OCI-LY1 (cell line): ENCODE data around the gene CELF4.

Experiments used
- H2AFZ ChIP-seq: fragments of 200-600 bp; sonication (generic), shearing (Covaris generic); 2 replicates; pipeline ENCODE4 v1.6.0; 2014; ENCODE audit warnings: antibody characterized with exemption, mild to moderate bottlenecking, low read length
- H3F3A ChIP-seq: fragments of 200-600 bp; sonication (generic), shearing (Covaris generic); 2 replicates; pipeline ENCODE4 v1.6.0; 2014; ENCODE audit warnings: mild to moderate bottlenecking, antibody characterized with exemption, low read length, moderate library complexity; ENCODE audit not compliant: insufficient read depth
- H3K27ac ChIP-seq: fragments of 200-600 bp; sonication (generic); 2 replicates; pipeline ENCODE4 v1.5.1; 2014; ENCODE audit warnings: low read length, mixed run types, mild to moderate bottlenecking, low read depth; ENCODE audit not compliant: poor library complexity, severe bottlenecking
- H3K27me3 ChIP-seq: fragments of 200-600 bp; sonication (generic); 2 replicates; pipeline ENCODE4 v1.6.0; 2014; ENCODE audit warnings: antibody characterized with exemption, mild to moderate bottlenecking, low read length, moderate library complexity; ENCODE audit not compliant: insufficient read depth
- H3K36me3 ChIP-seq: fragments of 200-600 bp; sonication (generic); 2 replicates; pipeline ENCODE4 v1.6.1; 2014; ENCODE audit warnings: mild to moderate bottlenecking, antibody characterized with exemption, low read length, moderate library complexity, mixed read lengths; ENCODE audit not compliant: insufficient read depth
- H3K4me1 ChIP-seq: fragments of 200-600 bp; sonication (generic); 2 replicates; pipeline ENCODE4 v1.5.1; 2014; ENCODE audit warnings: mild to moderate bottlenecking, low read length, moderate library complexity; ENCODE audit not compliant: insufficient read depth, severe bottlenecking
- H3K4me2 ChIP-seq: fragments of 200-600 bp; sonication (generic), shearing (Covaris generic); 2 replicates; pipeline ENCODE4 v1.6.1; 2014; ENCODE audit warnings: low read length
- H3K4me3 ChIP-seq: fragments of 200-600 bp; sonication (generic); 2 replicates; pipeline ENCODE4 v1.5.1; 2014; ENCODE audit warnings: low read length, low read depth, mild to moderate bottlenecking, mixed read lengths; ENCODE audit not compliant: poor library complexity, severe bottlenecking
- H3K79me2 ChIP-seq: fragments of 200-600 bp; shearing (Covaris generic); 2 replicates; pipeline ENCODE4 v1.6.1; 2016; ENCODE audit warnings: mixed run types, low read length, mixed read lengths; ENCODE audit not compliant: insufficient read depth
- H3K9ac ChIP-seq: fragments of 200-600 bp; sonication (generic), shearing (Covaris generic); 2 replicates; pipeline ENCODE4 v1.6.1; 2014; ENCODE audit warnings: mild to moderate bottlenecking, low read length, mixed read lengths
- H3K9me2 ChIP-seq: fragments of 200-600 bp; sonication (generic), shearing (Covaris generic); 2 replicates; pipeline ENCODE4 v1.6.1; 2014; ENCODE audit warnings: low read depth, mild to moderate bottlenecking, low read length, mixed read lengths
- H3K9me3 ChIP-seq: fragments of 200-600 bp; shearing (Covaris generic); 2 replicates; pipeline ENCODE4 v1.6.1; 2014; ENCODE audit warnings: low read length, mixed read lengths
- H4K20me1 ChIP-seq: fragments of 200-600 bp; sonication (generic), shearing (Covaris generic); 2 replicates; pipeline ENCODE4 v1.6.0; 2016; ENCODE audit warnings: mild to moderate bottlenecking, low read length; ENCODE audit not compliant: insufficient read depth
- EZH2 ChIP-seq: fragments of 200-600 bp; sonication (generic), shearing (Covaris generic); IDR thresholded peaks from 2 replicates; pipeline ENCODE4 v1.8.0; 2017; ENCODE audit warnings: borderline replicate concordance, mixed run types, mild to moderate bottlenecking, antibody characterized with exemption, low read length, moderate library complexity, mixed read lengths
- TF ChIP-seq, protein P1 (sequence below): fragments of 200-600 bp; sonication (generic), shearing (Covaris generic); IDR thresholded peaks from 2 replicates; pipeline ENCODE4 v1.5.1; 2017; ENCODE audit warnings: mild to moderate bottlenecking, antibody characterized with exemption, low read length, moderate library complexity, mixed read lengths

Gene CELF4

DNA sequence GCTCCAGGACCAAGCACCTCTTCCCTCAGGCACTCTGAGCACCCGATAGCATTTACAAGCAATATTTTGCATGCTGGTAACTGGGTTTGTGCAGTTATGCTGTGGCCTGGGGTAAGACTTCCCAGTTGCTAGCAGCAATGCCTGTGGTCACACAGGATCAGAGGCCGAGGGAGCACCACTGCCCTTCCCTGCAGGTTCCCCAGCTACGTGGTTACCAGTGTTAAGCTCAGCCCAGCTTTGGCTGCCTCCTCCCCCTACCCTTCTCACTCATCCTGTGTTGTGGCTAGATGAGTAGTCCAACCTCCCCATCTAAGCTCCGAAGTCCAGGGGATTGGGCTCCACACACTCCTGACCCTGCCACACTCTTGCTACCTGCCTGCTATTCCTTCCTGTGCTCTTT lies 141.1 kb downstream of the CELF4 start:
- no peaks in the 10 kb centered on the region for H3F3A ChIP-seq
- H4K20me1 ChIP-seq = no peaks in the 10 kb centered on the region
- H3K27me3 ChIP-seq = no peaks in the 10 kb centered on the region
- H3K79me2 ChIP-seq = no peaks in the 10 kb centered on the region
- H3K9me2 ChIP-seq = no peaks in the 10 kb centered on the region
- H3K36me3 ChIP-seq = no peaks in the 10 kb centered on the region
- no peaks in the 10 kb centered on the region for H3K4me1 ChIP-seq
- H3K9me3 ChIP-seq = no peaks in the 10 kb centered on the region
- H2AFZ ChIP-seq = no peak overlapping the region
- TF ChIP-seq, protein P1, sequence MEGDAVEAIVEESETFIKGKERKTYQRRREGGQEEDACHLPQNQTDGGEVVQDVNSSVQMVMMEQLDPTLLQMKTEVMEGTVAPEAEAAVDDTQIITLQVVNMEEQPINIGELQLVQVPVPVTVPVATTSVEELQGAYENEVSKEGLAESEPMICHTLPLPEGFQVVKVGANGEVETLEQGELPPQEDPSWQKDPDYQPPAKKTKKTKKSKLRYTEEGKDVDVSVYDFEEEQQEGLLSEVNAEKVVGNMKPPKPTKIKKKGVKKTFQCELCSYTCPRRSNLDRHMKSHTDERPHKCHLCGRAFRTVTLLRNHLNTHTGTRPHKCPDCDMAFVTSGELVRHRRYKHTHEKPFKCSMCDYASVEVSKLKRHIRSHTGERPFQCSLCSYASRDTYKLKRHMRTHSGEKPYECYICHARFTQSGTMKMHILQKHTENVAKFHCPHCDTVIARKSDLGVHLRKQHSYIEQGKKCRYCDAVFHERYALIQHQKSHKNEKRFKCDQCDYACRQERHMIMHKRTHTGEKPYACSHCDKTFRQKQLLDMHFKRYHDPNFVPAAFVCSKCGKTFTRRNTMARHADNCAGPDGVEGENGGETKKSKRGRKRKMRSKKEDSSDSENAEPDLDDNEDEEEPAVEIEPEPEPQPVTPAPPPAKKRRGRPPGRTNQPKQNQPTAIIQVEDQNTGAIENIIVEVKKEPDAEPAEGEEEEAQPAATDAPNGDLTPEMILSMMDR = no peak
- no peak for TF ChIP-seq EZH2
- H3K27ac ChIP-seq = no peak overlapping the region
- H3K9ac ChIP-seq = no peak overlapping the region
- H3K4me2 ChIP-seq = no peak overlapping the region
- H3K4me3 ChIP-seq = no peak overlapping the region

DNA sequence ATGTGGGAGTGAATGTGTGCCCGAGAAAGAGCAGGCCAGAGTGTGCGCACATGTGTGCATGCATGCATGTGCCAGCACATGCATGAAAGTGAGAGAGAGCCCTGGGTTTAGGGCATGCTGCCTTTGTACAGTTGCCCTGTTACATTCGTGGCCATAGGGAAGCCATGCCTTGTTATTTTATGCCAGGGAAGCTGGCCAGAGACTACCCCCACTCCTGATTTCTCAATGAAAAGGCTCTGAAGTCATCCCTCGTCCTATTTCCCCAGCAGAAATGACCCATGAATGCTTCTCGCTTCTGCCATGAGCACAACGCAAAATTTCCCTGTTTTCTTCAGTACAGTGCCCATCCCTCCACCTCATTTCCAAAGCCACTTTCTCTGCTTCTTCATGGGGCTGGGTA lies 143.0 kb downstream of the CELF4 start:
- Histone ChIP-seq H3K9me2 (no peaks in the 10 kb centered on the region), H3K9me3 (no peaks in the 10 kb centered on the region), H3K4me1 (no peaks in the 10 kb centered on the region), H3K27ac (no peak overlapping the region), H3K9ac (no peak overlapping the region), H3K36me3 (no peaks in the 10 kb centered on the region), H3K27me3 (no peaks in the 10 kb centered on the region; the same call in 1 of the 2 replicates), H4K20me1 (no peaks in the 10 kb centered on the region), H3F3A (no peaks in the 10 kb centered on the region), H3K79me2 (no peaks in the 10 kb centered on the region), H3K4me3 (no peak overlapping the region), H3K4me2 (no peak overlapping the region), H2AFZ (no peak overlapping the region)
- TF ChIP-seq EZH2 = no peak
- TF ChIP-seq, protein P1 = no peak

DNA sequence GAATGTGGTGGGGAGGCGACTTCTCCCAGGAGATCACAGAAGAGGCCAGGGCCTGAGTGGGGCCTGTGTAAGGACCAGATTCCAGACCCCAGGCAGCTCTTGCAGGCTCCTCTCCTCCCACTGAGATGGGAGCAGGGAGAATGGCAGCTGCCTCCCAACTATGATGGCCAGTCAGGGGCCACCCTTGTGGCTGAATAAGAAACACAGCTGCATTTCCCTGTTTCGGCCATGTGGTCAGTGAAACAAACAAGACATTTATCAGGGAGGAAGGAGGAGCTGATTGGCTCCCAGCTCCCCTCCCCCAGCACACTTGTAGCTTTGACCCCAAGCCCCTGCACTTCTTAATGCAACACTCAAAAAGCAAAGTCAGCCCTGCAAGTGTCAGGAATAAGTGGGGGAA lies 143.5 kb downstream of the CELF4 start:
- no peak overlapping the region for H3K27ac ChIP-seq
- no peaks in the 10 kb centered on the region for H3K36me3 ChIP-seq
- H3K79me2 ChIP-seq = no peaks in the 10 kb centered on the region
- TF ChIP-seq, protein P1 = no peak
- TF ChIP-seq EZH2 = no peak
- H3K9me3 ChIP-seq = no peaks in the 10 kb centered on the region
- no peak overlapping the region for H3K4me3 ChIP-seq
- no peaks in the 10 kb centered on the region for H3K4me1 ChIP-seq
- H3K9me2 ChIP-seq = no peaks in the 10 kb centered on the region
- H3K9ac ChIP-seq = no peak overlapping the region
- H2AFZ ChIP-seq = no peak overlapping the region
- no peaks in the 10 kb centered on the region for H3F3A ChIP-seq
- H3K4me2 ChIP-seq = no peak overlapping the region
- H4K20me1 ChIP-seq = no peaks in the 10 kb centered on the region
- no peaks in the 10 kb centered on the region; the same call in 1 of the 2 replicates for H3K27me3 ChIP-seq
